ENCODE results near the gene KXD1. TPM values are rescaled to one million over a fixed set of nuclear protein-coding genes. Genes with fewer than 3 reads are reported as not detected.
"Not testable (repeated sequence)": the region's sequence is repeated elsewhere in the genome, so short reads cannot be mapped to it uniquely, and the experiment has no call there.

The KXD1 gene
- total RNA-seq, 4 donors from 2014 or later, result 30.3 to 113 (median 82.5) TPM

DNA sequence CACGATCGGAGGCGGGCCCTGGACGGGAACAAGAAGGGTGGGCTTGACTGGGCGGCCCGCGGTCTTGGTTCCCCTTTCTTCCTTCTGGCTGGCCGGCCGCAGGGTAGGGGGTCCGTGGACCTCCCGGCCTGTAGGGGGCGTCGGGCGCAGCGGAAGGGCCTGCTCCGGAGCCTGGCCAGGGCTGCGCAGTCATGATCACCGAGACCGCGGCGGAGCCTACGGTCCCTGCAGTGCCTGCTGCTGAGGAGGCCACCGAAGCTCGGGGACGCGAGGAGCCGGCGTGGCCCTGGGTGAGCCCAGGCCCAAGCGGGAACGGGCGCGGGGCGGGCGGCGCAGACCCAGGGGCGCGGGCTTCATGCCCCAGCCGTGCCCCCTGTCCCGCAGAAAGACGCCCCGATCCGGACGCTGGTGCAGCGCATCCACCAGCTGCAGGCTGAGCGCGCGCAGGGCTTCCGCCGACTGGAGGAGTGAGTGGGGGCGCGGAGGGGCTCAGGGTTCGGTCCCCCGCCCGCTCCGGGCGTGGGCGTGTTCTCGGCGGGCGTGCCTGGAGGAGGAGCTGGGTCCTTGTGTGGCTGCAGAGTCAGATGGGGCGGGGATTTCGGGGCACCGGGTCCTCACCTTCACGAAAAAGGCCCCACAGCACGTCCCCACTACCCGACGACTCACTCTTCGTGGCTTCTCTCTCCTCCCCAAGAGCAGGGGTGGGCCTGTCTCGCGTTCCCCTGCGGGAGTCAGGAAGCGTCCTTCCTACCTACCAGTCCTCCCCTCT, 31.1 kb downstream of the KXD1 start, which contains the start of gene REX1BD:
Gene REX1BD, plus strand, starts transcription at position 188 of the 769 bp plus-strand sequence. Its CDS starts 4 bp downstream, at position 192.
- H3K4me3 ChIP-seq, result peak within 1 kb of the TSS; percentile 48 to 84
- no peaks in the 10 kb centered on the region for H3K36me3 ChIP-seq
- no peaks in the 10 kb centered on the region for H3K27me3 ChIP-seq
- intact Hi-C loops (cut with DNase I; ENCODE audit: low total_unique reads), result no loop called here
- H3K9me3 ChIP-seq, result no peaks in the 10 kb centered on the region
- peaks cover 0 to 6% of the 10 kb centered on the region in 2 donors for H3K4me1 ChIP-seq
- H3K27ac ChIP-seq, result peak within 1 kb of the TSS; percentile 88 to 89
- peak; percentile 19 to 47 for TF ChIP-seq POLR2A (IDR thresholded peaks at IDR 0.05)
- TF ChIP-seq, protein P1, sequence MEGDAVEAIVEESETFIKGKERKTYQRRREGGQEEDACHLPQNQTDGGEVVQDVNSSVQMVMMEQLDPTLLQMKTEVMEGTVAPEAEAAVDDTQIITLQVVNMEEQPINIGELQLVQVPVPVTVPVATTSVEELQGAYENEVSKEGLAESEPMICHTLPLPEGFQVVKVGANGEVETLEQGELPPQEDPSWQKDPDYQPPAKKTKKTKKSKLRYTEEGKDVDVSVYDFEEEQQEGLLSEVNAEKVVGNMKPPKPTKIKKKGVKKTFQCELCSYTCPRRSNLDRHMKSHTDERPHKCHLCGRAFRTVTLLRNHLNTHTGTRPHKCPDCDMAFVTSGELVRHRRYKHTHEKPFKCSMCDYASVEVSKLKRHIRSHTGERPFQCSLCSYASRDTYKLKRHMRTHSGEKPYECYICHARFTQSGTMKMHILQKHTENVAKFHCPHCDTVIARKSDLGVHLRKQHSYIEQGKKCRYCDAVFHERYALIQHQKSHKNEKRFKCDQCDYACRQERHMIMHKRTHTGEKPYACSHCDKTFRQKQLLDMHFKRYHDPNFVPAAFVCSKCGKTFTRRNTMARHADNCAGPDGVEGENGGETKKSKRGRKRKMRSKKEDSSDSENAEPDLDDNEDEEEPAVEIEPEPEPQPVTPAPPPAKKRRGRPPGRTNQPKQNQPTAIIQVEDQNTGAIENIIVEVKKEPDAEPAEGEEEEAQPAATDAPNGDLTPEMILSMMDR (IDR thresholded peaks at IDR 0.05), result peak; percentile 77 to 92 (median 86)
- peak; percentile 84 for DNase-seq

DNA sequence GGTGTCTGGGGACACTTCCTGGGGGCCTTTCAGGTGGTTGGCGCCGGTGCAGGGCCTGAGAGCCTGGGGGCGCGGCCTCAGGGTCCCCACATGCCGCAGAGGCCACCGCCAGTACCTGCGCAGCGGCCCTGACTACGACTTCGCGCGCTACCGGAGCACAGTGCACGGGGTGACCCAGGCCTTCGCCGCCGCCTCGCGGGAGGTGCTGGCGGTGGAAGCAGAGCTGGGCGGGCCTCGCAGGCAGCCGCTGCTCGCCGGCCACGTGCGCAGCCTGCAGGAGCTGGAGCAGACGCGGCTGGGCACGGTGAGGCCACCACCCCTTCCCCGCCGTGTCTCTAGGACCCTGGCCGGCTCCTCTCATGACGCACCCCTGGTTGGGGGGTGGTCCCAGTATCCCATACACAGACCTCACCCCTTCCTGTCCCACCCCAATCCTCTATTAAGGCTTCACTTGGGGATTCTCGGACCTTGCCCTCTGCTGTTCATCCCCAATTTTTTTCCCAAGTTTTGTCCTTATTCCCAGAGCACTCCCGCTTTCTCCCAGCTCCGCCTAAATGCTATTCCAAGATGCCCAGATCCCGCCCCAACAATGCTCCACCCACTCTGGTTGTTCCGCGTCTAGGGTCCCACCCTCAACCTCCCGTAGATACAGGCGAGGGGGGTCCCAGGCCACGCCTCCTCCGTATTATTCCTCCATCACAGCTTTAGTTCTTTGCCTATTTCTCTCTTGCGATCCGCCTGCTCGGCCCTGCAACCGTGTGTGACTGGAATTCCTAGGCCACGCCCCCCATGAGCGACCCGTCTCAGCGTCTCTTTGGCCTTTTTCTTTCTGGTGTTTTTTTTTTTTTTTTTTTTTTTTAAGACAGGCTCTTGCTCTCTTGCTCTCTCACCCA, 32.0 kb downstream of the KXD1 start:
- Histone ChIP-seq H3K4me1 (peaks cover 1 to 10% of the 10 kb centered on the region in 2 donors), H3K36me3 (no peaks in the 10 kb centered on the region), H3K4me3 (peak overlapping the region; percentile 48 to 84), H3K9me3 (no peaks in the 10 kb centered on the region), H3K27me3 (no peaks in the 10 kb centered on the region), H3K27ac (peak overlapping the region; percentile 88 to 89)
- TF ChIP-seq, protein P1 (IDR thresholded peaks at IDR 0.05), result peak in 2 of 4 experiments; percentile 22 to 35
- TF ChIP-seq POLR2A (IDR thresholded peaks at IDR 0.05), result no peak
- intact Hi-C loops (cut with DNase I; ENCODE audit: low total_unique reads), result loop anchor here (5.0 kb wide), 1 partner anchor 258 kb away; no protein-coding TSS in a partner anchor
- peak; percentile 59 to 68 for DNase-seq

DNA sequence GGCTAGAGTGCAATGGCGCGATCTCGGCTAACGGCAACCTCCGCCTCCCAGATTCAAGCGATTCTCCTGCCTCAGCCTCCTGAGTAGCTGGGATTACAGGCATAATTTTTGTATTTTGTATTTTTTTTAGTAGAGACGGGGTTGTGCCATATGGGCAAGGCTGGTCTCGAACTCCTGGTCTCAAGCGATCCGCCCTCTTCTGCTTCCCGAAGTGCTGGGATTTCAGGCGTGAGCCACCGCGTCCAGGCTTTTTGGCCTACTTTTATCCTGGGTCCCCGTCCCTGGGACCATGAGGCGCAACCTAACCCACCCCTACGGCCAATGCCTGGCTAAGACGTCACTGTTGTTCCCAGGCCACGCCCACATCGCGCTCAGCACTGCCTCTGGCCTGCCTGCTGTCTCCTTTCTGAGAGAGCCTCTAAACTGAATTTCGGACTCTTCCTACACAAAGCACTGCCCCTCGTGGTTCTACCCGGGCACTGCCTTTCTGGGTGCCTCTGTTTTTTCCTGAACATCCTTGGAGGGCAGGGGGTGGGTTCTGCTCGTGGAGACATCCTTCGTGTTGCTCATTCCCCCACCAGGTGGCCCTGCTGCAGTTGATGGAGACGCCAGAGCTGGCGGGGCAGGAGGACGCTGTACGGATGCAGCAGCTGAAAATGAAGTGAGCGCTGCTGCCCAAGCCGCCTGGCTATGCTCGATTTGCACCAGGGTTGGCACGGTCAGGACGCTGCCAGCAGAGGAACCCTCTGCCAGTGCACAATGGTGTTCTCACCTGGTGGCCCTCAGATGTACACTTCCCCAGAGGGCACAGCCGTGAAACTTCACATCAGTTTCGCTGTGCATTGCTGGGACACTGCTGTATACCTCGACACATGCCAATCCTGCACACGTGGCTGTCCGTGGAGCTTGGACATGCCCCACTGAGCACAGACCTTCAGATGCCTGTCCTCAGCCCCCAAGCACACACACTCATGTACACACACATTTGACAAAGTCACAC, 32.9 kb downstream of the KXD1 start:
- H3K4me3 ChIP-seq, result no peak overlapping the region
- TF ChIP-seq POLR2A (IDR thresholded peaks at IDR 0.05), result no peak
- TF ChIP-seq, protein P1 (IDR thresholded peaks at IDR 0.05), result no peak
- H3K27me3 ChIP-seq, result no peaks in the 10 kb centered on the region
- no peak for DNase-seq
- intact Hi-C loops (cut with DNase I; ENCODE audit: low total_unique reads), result loop anchor here (5.0 kb wide), 1 partner anchor 257 kb away; no protein-coding TSS in a partner anchor
- peaks cover 4 to 17% of the 10 kb centered on the region in 2 donors for H3K4me1 ChIP-seq
- peak overlapping the region in 1 of 2 donors; percentile 89 for H3K27ac ChIP-seq
- H3K36me3 ChIP-seq, result no peaks in the 10 kb centered on the region
- no peaks in the 10 kb centered on the region for H3K9me3 ChIP-seq

DNA sequence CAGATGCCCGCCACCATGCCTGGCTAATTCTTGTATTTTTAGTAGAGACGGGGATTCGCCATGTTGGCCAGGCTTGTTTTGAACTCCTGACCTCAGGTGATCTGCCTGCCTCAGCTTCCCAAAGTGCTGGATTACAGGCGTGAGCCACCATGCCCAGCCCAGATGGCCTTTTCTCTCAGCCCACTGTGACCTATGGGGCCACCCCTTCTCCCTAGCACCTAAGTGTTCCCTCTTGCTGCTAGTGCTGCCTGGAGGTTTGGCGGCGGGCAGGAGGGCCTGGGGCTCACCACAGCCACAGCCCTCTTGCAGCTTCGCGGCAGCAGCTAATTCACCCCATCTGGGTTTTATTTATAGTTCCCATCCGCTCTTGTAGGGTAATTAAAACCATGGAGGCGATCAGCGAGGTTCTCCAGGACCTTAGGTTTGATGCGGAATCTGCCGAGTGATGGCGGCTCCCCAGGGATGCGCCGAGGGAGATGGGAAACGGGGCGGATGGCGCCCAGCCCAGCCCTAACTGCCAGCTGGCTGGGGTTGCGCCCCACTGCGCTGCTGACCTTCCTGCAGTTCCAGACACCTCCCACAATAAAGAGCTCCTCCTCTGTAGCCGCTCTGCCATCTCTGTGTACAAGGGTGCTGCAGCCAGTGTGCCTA, 34.2 kb downstream of the KXD1 start:
- Histone ChIP-seq H3K4me1 (peaks cover 4 to 17% of the 10 kb centered on the region in 2 donors), H3K4me3 (no peak overlapping the region), H3K36me3 (no peaks in the 10 kb centered on the region), H3K9me3 (no peaks in the 10 kb centered on the region), H3K27ac (no peak overlapping the region), H3K27me3 (no peaks in the 10 kb centered on the region)
- no peak for DNase-seq
- TF ChIP-seq POLR2A (IDR thresholded peaks at IDR 0.05), result no peak
- TF ChIP-seq, protein P1 (IDR thresholded peaks at IDR 0.05), result no peak
- intact Hi-C loops (cut with DNase I; ENCODE audit: low total_unique reads), result loop anchor here (5.0 kb wide), 1 partner anchor 255 kb away; no protein-coding TSS in a partner anchor

DNA sequence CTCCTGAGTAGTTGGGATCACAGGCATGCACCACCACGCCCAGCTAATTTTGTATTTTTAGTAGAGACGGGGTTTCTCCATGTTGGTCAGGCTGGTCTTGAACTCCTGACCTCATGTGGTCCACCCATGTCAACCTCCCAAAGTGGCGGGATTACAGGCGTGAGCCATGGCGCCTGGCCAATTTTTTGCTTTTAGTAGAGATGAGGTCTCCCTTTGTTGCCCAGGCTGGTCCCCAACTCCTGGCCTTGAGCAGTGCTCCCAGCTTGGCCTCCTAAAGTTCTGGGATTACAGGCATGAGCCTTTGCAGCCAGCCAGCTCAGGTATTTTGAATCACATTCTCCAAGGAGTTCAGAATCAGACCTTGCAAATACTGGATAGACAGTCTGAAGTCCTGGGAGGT, 35.1 kb downstream of the KXD1 start:
- H3K9me3 ChIP-seq, H3K27ac ChIP-seq, H3K27me3 ChIP-seq, H3K4me3 ChIP-seq, DNase-seq, H3K36me3 ChIP-seq: not testable (repeated sequence)
- H3K4me1 ChIP-seq, result peaks cover 4 to 17% of the 10 kb centered on the region in 2 donors
- intact Hi-C loops (cut with DNase I; ENCODE audit: low total_unique reads), result loop anchor here (5.0 kb wide), 1 partner anchor 255 kb away; no protein-coding TSS in a partner anchor

All from uterus (tissue), 4 donors.